ENCODE results near the gene DLL1. TPM values are rescaled to one million over a fixed set of nuclear protein-coding genes. Genes with fewer than 3 reads are reported as not detected.

Gene DLL1
- total and polyA plus RNA-seq, 10 donors = 12.6 to 119 (median 62.8) TPM

DNA sequence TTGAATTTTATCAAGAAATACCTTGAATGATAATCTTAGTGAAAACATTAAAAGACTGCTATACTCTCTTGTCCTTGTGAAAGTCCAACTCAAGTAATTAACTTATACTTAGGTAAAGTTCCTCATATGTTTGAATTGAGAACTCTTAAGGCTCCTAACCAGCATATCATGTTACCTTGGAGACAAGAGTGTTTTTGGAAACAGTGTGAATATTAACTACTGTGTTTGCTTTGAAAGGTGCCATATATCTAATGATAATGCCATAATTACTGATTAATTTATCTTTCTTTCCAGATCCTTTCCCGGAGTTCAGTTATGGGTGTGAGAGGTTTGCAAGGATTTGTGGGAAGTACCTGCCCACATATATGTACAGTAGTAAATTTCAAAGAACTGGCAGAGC lies 26.2 kb upstream of the DLL1 start:
- H3K27ac ChIP-seq = no peak overlapping the region
- no peak overlapping the region for H3K4me3 ChIP-seq
- no peaks in the 10 kb centered on the region for H3K9me3 ChIP-seq
- DNase-seq = no peak
- 86 to 100% (median 89%) methylated on average over 1 of the region's 1 CpG for WGBS, 5 donors
- H3K4me1 ChIP-seq = peaks cover 0 to 47% (median 21%) of the 10 kb centered on the region in 6 donors
- H3K36me3 ChIP-seq = peaks cover 0 to 57% (median 9%) of the 10 kb centered on the region in 6 donors
- intact Hi-C loops (cut with DNase I; ENCODE audit: low total_unique reads) = no loop called here
- no peaks in the 10 kb centered on the region for H3K27me3 ChIP-seq (replicated peaks in 1 of 7)
- TF ChIP-seq, protein P1, sequence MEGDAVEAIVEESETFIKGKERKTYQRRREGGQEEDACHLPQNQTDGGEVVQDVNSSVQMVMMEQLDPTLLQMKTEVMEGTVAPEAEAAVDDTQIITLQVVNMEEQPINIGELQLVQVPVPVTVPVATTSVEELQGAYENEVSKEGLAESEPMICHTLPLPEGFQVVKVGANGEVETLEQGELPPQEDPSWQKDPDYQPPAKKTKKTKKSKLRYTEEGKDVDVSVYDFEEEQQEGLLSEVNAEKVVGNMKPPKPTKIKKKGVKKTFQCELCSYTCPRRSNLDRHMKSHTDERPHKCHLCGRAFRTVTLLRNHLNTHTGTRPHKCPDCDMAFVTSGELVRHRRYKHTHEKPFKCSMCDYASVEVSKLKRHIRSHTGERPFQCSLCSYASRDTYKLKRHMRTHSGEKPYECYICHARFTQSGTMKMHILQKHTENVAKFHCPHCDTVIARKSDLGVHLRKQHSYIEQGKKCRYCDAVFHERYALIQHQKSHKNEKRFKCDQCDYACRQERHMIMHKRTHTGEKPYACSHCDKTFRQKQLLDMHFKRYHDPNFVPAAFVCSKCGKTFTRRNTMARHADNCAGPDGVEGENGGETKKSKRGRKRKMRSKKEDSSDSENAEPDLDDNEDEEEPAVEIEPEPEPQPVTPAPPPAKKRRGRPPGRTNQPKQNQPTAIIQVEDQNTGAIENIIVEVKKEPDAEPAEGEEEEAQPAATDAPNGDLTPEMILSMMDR (IDR thresholded peaks at IDR 0.05 in 8 of 11, conservative IDR thresholded peaks at IDR 0.05 in 3 of 11) = no peak
- TF ChIP-seq POLR2AphosphoS5 (IDR thresholded peaks at IDR 0.05) (no peak), POLR2A (IDR thresholded peaks at IDR 0.05) (no peak)

- Histone ChIP-seq H3K27ac (no peak overlapping the region), H3K9me3 (no peaks in the 10 kb centered on the region), H3K4me1 (peaks cover 0 to 50% (median 17%) of the 10 kb centered on the region in 6 donors), H3K27me3 (replicated peaks in 1 of 7) (no peaks in the 10 kb centered on the region), H3K4me3 (no peak overlapping the region), H3K36me3 (peaks cover 0 to 55% (median 9%) of the 10 kb centered on the region in 6 donors)
- no peak for DNase-seq
- 89 to 93% (median 90%) methylated on average over 4 of the region's 4 CpGs for WGBS, 5 donors
- no peak for TF ChIP-seq POLR2A (IDR thresholded peaks at IDR 0.05)
- TF ChIP-seq, protein P1 (IDR thresholded peaks at IDR 0.05 in 8 of 11, conservative IDR thresholded peaks at IDR 0.05 in 3 of 11) = no peak
- no peak for TF ChIP-seq POLR2AphosphoS5 (IDR thresholded peaks at IDR 0.05)
- intact Hi-C loops (cut with DNase I; ENCODE audit: low total_unique reads) = no loop called here
Measured at GRCh38 chr6:170316071-170316470, 25.2 kb upstream of the DLL1 start.

GRCh38 chr6:170314983-170315382 lies 24.1 kb upstream of the DLL1 start:
- Histone ChIP-seq H3K9me3 (no peaks in the 10 kb centered on the region), H3K27me3 (replicated peaks in 1 of 7) (no peaks in the 10 kb centered on the region), H3K27ac (no peak overlapping the region), H3K4me3 (no peak overlapping the region), H3K36me3 (peaks cover 0 to 55% (median 9%) of the 10 kb centered on the region in 6 donors), H3K4me1 (peaks cover 0 to 50% (median 16%) of the 10 kb centered on the region in 6 donors)
- WGBS, 5 donors = 91 to 96% (median 93%) methylated on average over 5 of the region's 5 CpGs
- no peak for DNase-seq
- intact Hi-C loops (cut with DNase I; ENCODE audit: low total_unique reads) = no loop called here
- TF ChIP-seq, protein P1 (IDR thresholded peaks at IDR 0.05 in 8 of 11, conservative IDR thresholded peaks at IDR 0.05 in 3 of 11) = no peak
- TF ChIP-seq POLR2A (IDR thresholded peaks at IDR 0.05) (no peak), POLR2AphosphoS5 (IDR thresholded peaks at IDR 0.05) (no peak)

- no peaks in the 10 kb centered on the region for H3K27me3 ChIP-seq (replicated peaks in 1 of 7)
- intact Hi-C loops (cut with DNase I; ENCODE audit: low total_unique reads) = no loop called here
- H3K27ac ChIP-seq = no peak overlapping the region
- peaks cover 3 to 57% (median 27%) of the 10 kb centered on the region in 6 donors for H3K4me1 ChIP-seq
- no peaks in the 10 kb centered on the region for H3K9me3 ChIP-seq
- WGBS, 5 donors = 86 to 96% (median 94%) methylated on average over 6 of the region's 6 CpGs
- H3K36me3 ChIP-seq = peaks cover 0 to 43% (median 9%) of the 10 kb centered on the region in 6 donors
- H3K4me3 ChIP-seq = no peak overlapping the region
- TF ChIP-seq POLR2AphosphoS5 (IDR thresholded peaks at IDR 0.05) (no peak), POLR2A (IDR thresholded peaks at IDR 0.05) (no peak)
- TF ChIP-seq, protein P1 (IDR thresholded peaks at IDR 0.05 in 8 of 11, conservative IDR thresholded peaks at IDR 0.05 in 3 of 11) = no peak
- no peak for DNase-seq
Measured at GRCh38 chr6:170313716-170314295, 22.9 kb upstream of the DLL1 start.

All from spleen (tissue), 11 donors.